Chondrocyte (in vitro differentiated cells): ENCODE measurements around the gene BEND6. TPM values are rescaled to one million over a fixed set of nuclear protein-coding genes. Genes with fewer than 3 reads are reported as not detected.

Source experiments
- DNase-seq: peaks from one replicate; pipeline ENCODE4 v3.0.0; 2021; ENCODE audit warnings: mixed read lengths, low spot score
- H3K27ac Mint-ChIP-seq: one replicate; pipeline ENCODE4 v1.8.0; 2021; ENCODE audit warnings: mild to moderate bottlenecking, moderate library complexity, mixed read lengths; ENCODE audit not compliant: unreplicated experiment
- H3K27me3 Mint-ChIP-seq: 2 replicates; pipeline ENCODE4 v1.8.0; 2021; ENCODE audit warnings: low read depth, mixed read lengths
- H3K36me3 Mint-ChIP-seq: 2 replicates; pipeline ENCODE4 v1.8.0; 2021; ENCODE audit warnings: low read depth, mixed read lengths
- H3K4me1 Mint-ChIP-seq: 2 replicates; pipeline ENCODE4 v1.8.0; 2021; ENCODE audit warnings: low read depth, mild to moderate bottlenecking, mixed read lengths
- H3K4me3 Mint-ChIP-seq: one replicate; pipeline ENCODE4 v1.8.0; 2021; ENCODE audit warnings: mild to moderate bottlenecking, moderate library complexity, mixed read lengths; ENCODE audit not compliant: unreplicated experiment
- H3K9me3 Mint-ChIP-seq: 2 replicates; pipeline ENCODE4 v1.8.0; 2021; ENCODE audit warnings: low read depth, mixed read lengths
- CTCF ChIP-seq: fragments of 200-600 bp; sonication (generic); IDR thresholded peaks from 2 replicates; pipeline ENCODE4 v1.5.0; 2021; ENCODE audit warnings: antibody characterized with exemption, mild to moderate bottlenecking, moderate library complexity
- total RNA-seq: library from RNA; stranded (reverse); gene quantifications from 3 replicates; pipeline ENCODE4 v1.2.1, GENCODE V29; 2021

BEND6 gene
- total RNA-seq, 1 donor from 2014 or later = 8.9 TPM

- Mint-ChIP-seq H3K27me3 (no peaks in the 10 kb centered on the region), H3K9me3 (no peaks in the 10 kb centered on the region), H3K4me3 (no peak overlapping the region), H3K4me1 (peaks cover 34% of the 10 kb centered on the region), H3K27ac (no peak overlapping the region), H3K36me3 (no peaks in the 10 kb centered on the region)
- no peak for TF ChIP-seq CTCF
- DNase-seq = no peak
Observed at GRCh38 chr6:56957856-56958255, 2.9 kb downstream of the BEND6 start.

GRCh38 chr6:56958481-56958880, 3.6 kb downstream of the BEND6 start:
- DNase-seq = no peak
- Mint-ChIP-seq H3K4me1 (peaks cover 28% of the 10 kb centered on the region), H3K9me3 (no peaks in the 10 kb centered on the region), H3K4me3 (no peak overlapping the region), H3K27me3 (no peaks in the 10 kb centered on the region), H3K27ac (no peak overlapping the region), H3K36me3 (no peaks in the 10 kb centered on the region)
- no peak for TF ChIP-seq CTCF

GRCh38 chr6:56959094-56959493, 4.2 kb downstream of the BEND6 start:
- Mint-ChIP-seq H3K4me3 (no peak overlapping the region), H3K27ac (no peak overlapping the region), H3K4me1 (peaks cover 24% of the 10 kb centered on the region), H3K9me3 (no peaks in the 10 kb centered on the region), H3K27me3 (no peaks in the 10 kb centered on the region), H3K36me3 (no peaks in the 10 kb centered on the region)
- DNase-seq = no peak
- TF ChIP-seq CTCF = no peak

GRCh38 chr6:56959938-56960337, 5.0 kb downstream of the BEND6 start:
- Mint-ChIP-seq H3K4me3 (no peak overlapping the region), H3K36me3 (no peaks in the 10 kb centered on the region), H3K9me3 (no peaks in the 10 kb centered on the region), H3K4me1 (peaks cover 24% of the 10 kb centered on the region), H3K27ac (peak overlapping the region; percentile 25), H3K27me3 (no peaks in the 10 kb centered on the region)
- DNase-seq = no peak
- no peak for TF ChIP-seq CTCF

DNA sequence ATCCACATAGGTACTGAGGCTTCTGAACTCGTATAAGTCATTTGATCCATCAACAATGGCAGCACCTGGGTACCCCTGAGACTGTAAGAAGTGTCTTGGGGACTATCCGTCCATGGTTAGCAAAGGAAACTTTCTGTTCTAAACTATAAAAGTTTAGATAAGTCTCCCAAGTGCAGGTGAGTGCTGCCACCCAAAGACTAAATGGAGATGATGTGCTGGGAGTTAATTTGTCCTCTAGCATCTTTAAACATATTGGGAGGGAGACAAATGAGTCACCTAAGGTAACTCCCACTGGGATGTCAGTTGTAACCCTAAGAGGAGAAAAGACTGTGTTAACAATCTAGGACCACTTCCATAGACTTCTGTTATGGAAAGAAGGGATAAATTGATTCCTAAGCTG, 6.2 kb downstream of the BEND6 start:
- Mint-ChIP-seq H3K9me3 (no peaks in the 10 kb centered on the region), H3K27me3 (no peaks in the 10 kb centered on the region), H3K27ac (no peak overlapping the region), H3K4me3 (no peak overlapping the region), H3K4me1 (peaks cover 17% of the 10 kb centered on the region), H3K36me3 (no peaks in the 10 kb centered on the region)
- no peak for TF ChIP-seq CTCF
- DNase-seq = no peak
